ENCODE measurements around the gene SATL1. TPM values are rescaled to one million over a fixed set of nuclear protein-coding genes. Genes with fewer than 3 reads are reported as not detected.

The SATL1 gene
- polyA plus RNA-seq, 1 experiment, result not detected

GRCh38 chrX:85136409-85136808 is 107.2 kb downstream of the SATL1 start:
- Histone ChIP-seq H3K27ac (ENCODE audit: low read depth, low read length) (no peak overlapping the region), H3K9me3 (ENCODE audit: control insufficient read depth, insufficient read depth, low read length) (no peaks in the 10 kb centered on the region), H3K4me3 (ENCODE audit: low read depth, low read length) (no peak overlapping the region), H3K27me3 (ENCODE audit: control insufficient read depth, insufficient read depth, low read length) (no peaks in the 10 kb centered on the region)
- POLR2A ChIA-PET, result no interaction called here
- no peak for TF ChIP-seq CTCF (IDR thresholded peaks at IDR 0.05; ENCODE audit: low read depth, low read length)
- DNase-seq (ENCODE audit: low read depth, low spot score), result no peak
- CTCF ChIA-PET, result no interaction called here

GRCh38 chrX:85115252-85115651 is 128.3 kb downstream of the SATL1 start:
- Histone ChIP-seq H3K27me3 (ENCODE audit: control insufficient read depth, insufficient read depth, low read length) (no peaks in the 10 kb centered on the region), H3K9me3 (ENCODE audit: control insufficient read depth, insufficient read depth, low read length) (no peaks in the 10 kb centered on the region), H3K4me3 (ENCODE audit: low read depth, low read length) (no peak overlapping the region), H3K27ac (ENCODE audit: low read depth, low read length) (no peak overlapping the region)
- CTCF ChIA-PET, result no interaction called here
- POLR2A ChIA-PET, result no interaction called here
- no peak for DNase-seq (ENCODE audit: low read depth, low spot score)
- no peak for TF ChIP-seq CTCF (IDR thresholded peaks at IDR 0.05; ENCODE audit: low read depth, low read length)

- Histone ChIP-seq H3K9me3 (ENCODE audit: control insufficient read depth, insufficient read depth, low read length) (no peaks in the 10 kb centered on the region), H3K4me3 (ENCODE audit: low read depth, low read length) (no peak overlapping the region), H3K27ac (ENCODE audit: low read depth, low read length) (no peak overlapping the region), H3K27me3 (ENCODE audit: control insufficient read depth, insufficient read depth, low read length) (no peaks in the 10 kb centered on the region)
- no peak for TF ChIP-seq CTCF (IDR thresholded peaks at IDR 0.05; ENCODE audit: low read depth, low read length)
- ChIA-PET CTCF (no interaction called here), POLR2A (no interaction called here)
- no peak for DNase-seq (ENCODE audit: low read depth, low spot score)
Measured at GRCh38 chrX:85114776-85115175, 128.8 kb downstream of the SATL1 start.

- TF ChIP-seq CTCF (IDR thresholded peaks at IDR 0.05; ENCODE audit: low read depth, low read length), result no peak
- Histone ChIP-seq H3K27ac (ENCODE audit: low read depth, low read length) (no peak overlapping the region), H3K9me3 (ENCODE audit: control insufficient read depth, insufficient read depth, low read length) (no peaks in the 10 kb centered on the region), H3K27me3 (ENCODE audit: control insufficient read depth, insufficient read depth, low read length) (no peaks in the 10 kb centered on the region), H3K4me3 (ENCODE audit: low read depth, low read length) (no peak overlapping the region)
- no peak for DNase-seq (ENCODE audit: low read depth, low spot score)
- ChIA-PET POLR2A (no interaction called here), CTCF (interaction anchor here (1.8 kb wide), 1 partner anchor 430 kb away, joined by 6 read pairs; no protein-coding TSS in a partner anchor)
Measured at GRCh38 chrX:85114171-85114570, 129.4 kb downstream of the SATL1 start.

GRCh38 chrX:85113746-85114145 is 129.8 kb downstream of the SATL1 start:
- CTCF ChIA-PET, result interaction anchor here (0.9 to 1.8 kb wide), 2 partner anchors 29 to 431 kb away, joined by 3 to 6 read pairs; no protein-coding TSS in a partner anchor
- no peak for TF ChIP-seq CTCF (IDR thresholded peaks at IDR 0.05; ENCODE audit: low read depth, low read length)
- POLR2A ChIA-PET, result no interaction called here

More at GRCh38 chrX:85113746-85114145, 129.8 kb downstream of the SATL1 start:
- no peaks in the 10 kb centered on the region for H3K9me3 ChIP-seq (ENCODE audit: control insufficient read depth, insufficient read depth, low read length)
- no peak overlapping the region for H3K27ac ChIP-seq (ENCODE audit: low read depth, low read length)
- H3K27me3 ChIP-seq (ENCODE audit: control insufficient read depth, insufficient read depth, low read length), result no peaks in the 10 kb centered on the region
- no peak for DNase-seq (ENCODE audit: low read depth, low spot score)
- no peak overlapping the region for H3K4me3 ChIP-seq (ENCODE audit: low read depth, low read length)

Measured in AG04450 (cell line).